Measurements from ENCODE around the gene DUSP5.

DNA sequence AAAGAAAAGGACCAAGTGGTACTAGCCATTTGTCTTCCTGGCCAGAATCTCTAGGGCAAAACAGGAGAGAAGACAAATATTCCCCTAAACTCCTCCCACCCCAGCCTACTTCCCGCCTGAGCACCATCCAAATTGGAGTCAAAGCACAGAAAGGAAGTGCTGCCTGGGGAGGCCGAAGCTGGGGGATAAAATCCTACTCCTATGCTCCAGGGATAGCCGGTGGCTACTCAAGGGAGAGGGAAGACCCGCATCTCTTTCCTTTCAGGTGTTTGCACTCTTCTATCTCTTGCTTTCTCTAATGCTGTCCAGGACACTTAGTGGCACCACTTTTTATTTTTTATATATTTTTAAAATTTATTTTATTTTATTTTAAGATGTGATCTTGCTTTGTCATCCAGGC, 7.1 kb upstream of the DUSP5 start:
- TF ChIP-seq EP300 (IDR thresholded peaks at IDR 0.05) (no peak), CTCF (IDR thresholded peaks at IDR 0.05) (no peak), POLR2A (IDR thresholded peaks at IDR 0.05; ENCODE audit: low read depth) (no peak), POLR2AphosphoS5 (IDR thresholded peaks at IDR 0.05) (no peak)
